Measurements from ENCODE around the gene ATG13.

The ATG13 gene

DNA sequence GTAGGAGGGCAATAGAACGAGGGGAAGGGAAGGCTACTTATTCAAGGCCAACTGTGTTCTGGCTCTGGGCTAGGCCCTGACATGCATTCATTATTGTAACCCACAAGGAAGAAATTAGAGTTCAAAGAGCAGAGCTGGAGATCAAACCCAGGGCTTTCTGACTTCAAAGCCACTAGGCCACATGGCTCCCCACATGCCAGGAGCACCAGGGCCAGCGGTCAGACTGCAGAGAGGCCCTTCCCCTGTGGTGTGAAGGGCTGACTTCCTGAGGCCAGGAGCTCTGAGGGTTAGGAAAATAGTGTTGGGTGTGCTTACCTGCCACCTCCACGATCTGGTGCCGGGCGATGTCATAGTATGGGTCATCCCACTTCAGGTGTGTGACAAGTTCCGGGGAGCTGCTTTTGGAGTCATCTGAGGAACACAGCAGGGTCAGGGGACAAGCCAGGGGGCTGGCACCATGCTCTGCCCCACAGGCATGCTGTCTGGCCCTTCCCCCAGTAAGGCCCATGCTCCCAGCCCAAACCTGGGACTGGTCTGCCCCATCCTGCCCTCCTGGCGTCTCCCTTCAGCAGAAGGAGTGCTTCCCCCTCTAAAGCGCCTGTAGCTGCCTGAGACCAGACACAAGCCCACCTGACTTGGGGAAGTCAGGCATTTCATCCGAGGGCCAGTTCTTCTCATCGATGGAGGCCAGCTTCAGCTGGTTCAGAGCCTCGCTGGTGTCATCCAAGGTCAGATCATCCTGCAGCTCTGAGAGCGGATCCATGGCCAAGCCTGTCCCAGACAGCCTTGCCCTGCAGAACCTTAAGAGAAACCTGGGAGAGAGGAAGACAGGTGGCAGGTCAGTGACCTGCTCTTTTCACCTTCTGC, 78.2 kb downstream of the ATG13 start:
- no peak for DNase-seq (ENCODE audit: low read depth)
- TF ChIP-seq, protein P1, sequence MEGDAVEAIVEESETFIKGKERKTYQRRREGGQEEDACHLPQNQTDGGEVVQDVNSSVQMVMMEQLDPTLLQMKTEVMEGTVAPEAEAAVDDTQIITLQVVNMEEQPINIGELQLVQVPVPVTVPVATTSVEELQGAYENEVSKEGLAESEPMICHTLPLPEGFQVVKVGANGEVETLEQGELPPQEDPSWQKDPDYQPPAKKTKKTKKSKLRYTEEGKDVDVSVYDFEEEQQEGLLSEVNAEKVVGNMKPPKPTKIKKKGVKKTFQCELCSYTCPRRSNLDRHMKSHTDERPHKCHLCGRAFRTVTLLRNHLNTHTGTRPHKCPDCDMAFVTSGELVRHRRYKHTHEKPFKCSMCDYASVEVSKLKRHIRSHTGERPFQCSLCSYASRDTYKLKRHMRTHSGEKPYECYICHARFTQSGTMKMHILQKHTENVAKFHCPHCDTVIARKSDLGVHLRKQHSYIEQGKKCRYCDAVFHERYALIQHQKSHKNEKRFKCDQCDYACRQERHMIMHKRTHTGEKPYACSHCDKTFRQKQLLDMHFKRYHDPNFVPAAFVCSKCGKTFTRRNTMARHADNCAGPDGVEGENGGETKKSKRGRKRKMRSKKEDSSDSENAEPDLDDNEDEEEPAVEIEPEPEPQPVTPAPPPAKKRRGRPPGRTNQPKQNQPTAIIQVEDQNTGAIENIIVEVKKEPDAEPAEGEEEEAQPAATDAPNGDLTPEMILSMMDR (IDR thresholded peaks at IDR 0.05; ENCODE audit: low read length, missing control alignments): no peak
- no peak overlapping the region for H3K4me3 ChIP-seq (replicated peaks; ENCODE audit: low read depth, low read length)

DNA sequence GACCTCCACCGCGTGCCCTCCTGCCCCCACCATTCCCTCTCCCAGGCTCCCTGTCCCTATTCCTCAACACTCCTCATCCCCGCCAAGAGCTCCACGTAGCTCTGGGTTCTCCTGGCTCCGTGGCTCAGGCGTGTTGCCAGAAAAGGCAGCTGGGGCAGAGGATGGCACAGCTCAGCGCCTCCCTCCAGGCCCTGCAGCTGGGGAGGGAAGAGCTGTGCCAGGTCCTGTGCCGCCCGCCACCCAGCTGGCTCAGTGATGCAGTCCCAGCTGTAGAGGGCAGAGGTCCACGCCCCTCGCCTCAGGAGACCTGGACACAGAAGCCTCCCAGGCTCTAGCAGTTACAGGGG, 78.8 kb downstream of the ATG13 start:
- TF ChIP-seq, protein P1 (IDR thresholded peaks at IDR 0.05; ENCODE audit: low read length, missing control alignments): no peak
- H3K4me3 ChIP-seq (replicated peaks; ENCODE audit: low read depth, low read length): no peak overlapping the region
- no peak for DNase-seq (ENCODE audit: low read depth)

DNA sequence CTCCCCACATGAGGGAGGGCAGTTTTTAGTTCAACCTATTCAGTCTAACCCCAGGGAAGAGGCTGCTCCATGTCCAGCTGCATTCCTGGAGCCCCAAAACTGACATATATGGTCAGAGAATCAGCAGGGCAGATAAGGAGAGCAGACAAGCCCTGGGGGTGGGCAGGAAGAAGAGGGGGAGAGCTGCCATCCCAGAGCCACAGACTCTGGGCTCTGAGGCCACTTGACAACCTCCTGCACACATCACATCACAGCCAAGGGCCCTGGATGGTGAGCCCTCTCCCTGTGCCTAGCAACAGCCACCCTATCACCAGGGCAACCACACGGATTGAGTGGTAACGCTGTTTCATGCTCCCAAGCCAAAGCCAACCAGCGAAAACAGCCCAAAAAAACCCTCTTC, 80.0 kb downstream of the ATG13 start:
- TF ChIP-seq, protein P1 (IDR thresholded peaks at IDR 0.05; ENCODE audit: low read length, missing control alignments): no peak
- DNase-seq (ENCODE audit: low read depth): peak; percentile 38
- no peak overlapping the region for H3K4me3 ChIP-seq (replicated peaks; ENCODE audit: low read depth, low read length)

DNA sequence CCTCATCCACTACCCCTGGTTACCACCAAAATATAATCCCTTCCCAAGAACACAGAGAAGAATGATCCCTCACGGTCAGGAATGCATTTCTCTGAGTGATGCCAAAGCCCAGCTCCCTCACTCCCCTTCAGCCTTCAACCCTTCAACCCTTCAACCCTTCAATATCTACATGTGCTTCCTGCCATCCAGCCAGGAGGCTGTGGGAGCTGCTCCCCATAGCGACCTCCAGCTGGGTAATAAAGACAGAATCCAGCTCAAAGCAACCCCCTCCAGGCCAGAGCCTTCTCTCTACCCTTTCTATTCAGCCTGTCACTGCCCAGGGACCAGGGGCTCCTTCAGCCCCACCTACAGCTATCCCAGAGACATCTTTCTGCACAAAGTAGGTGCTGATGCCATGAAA, 80.4 kb downstream of the ATG13 start:
- no peak for DNase-seq (ENCODE audit: low read depth)
- TF ChIP-seq, protein P1 (IDR thresholded peaks at IDR 0.05; ENCODE audit: low read length, missing control alignments): no peak

DNA sequence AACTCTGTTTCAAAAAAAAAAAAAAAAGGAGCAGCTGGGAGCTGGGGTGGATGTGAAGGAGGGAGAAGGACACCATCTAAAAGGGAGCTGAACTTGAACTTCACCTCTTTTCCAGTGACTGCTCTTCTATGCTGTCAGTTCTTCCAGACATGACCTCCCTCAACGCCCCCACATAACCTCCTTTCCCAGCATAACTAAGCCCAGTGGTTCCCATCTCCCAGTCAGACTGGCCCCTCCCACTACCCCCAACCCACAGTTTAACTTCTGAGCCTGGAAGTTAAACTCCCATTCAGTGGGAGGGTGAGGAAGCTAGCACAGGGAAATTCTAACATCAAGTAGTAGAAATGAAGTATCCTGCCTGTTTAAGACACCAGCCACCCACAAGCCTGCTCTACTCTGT, 81.2 kb downstream of the ATG13 start:
- no peak overlapping the region for H3K4me3 ChIP-seq (replicated peaks; ENCODE audit: low read depth, low read length)
- no peak for DNase-seq (ENCODE audit: low read depth)
- TF ChIP-seq, protein P1 (IDR thresholded peaks at IDR 0.05; ENCODE audit: low read length, missing control alignments): no peak

More for the DNA sequence above, 80.4 kb downstream of the ATG13 start:
- no peak overlapping the region for H3K4me3 ChIP-seq (replicated peaks; ENCODE audit: low read depth, low read length)

DNA sequence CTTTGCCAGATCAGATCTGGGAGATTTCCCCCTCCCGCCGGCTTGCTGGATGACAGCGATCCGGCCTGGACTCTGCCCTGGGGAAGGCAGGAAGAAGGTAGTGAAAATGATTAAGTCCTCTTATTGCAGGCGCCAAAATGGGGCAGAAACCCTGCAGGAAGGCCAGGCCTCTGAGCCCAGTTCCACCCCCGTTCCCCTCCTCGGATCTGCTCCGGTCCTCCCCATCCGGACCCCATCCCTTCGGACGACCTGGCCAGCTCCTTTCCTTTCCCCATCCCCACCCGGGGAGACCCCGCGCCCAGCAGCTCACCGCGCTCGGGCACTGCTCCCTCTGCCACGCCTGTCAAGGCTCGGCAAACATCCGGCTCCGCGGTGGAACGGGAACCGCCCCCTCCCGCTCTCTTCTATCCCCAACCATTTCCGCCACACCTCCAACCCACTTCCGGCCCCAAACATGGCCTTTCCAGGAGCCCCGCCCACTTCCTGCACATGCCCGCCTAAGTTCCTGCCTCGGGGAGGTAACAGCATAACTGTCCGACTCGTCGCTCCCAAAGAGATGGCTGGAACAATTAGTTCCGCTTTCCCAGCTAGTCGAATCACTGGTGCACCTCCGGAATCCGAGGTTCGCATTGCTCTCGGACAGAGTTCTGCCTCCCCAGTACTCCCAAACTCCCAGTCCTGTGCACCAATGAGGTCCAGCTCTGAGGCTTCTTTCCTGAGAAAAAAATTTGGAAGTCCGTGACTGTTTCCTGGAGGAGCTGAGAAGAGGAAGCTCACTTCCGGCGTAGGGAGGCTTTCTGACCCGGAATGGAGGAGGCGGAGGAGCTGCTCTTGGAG, 83.1 kb downstream of the ATG13 start, which contains the start of the genes ARHGAP1 and ZNF408:
Gene ARHGAP1 (minus strand): TSS at position 379 of the 837 bp plus-strand sequence. CDS start 4,512 bp downstream, outside the sequence.
Gene ZNF408 (plus strand): TSS at position 791 of the 837 bp plus-strand sequence. CDS start 17 bp downstream, at position 808.
- TF ChIP-seq, protein P1 (IDR thresholded peaks at IDR 0.05; ENCODE audit: low read length, missing control alignments): no peak
- peak; percentile 99 for DNase-seq (ENCODE audit: low read depth)
- peak within 1 kb of the TSS; percentile 98 for H3K4me3 ChIP-seq (replicated peaks; ENCODE audit: low read depth, low read length)
